ENCODE results near the gene PRLHR. TPM values are rescaled to one million over a fixed set of nuclear protein-coding genes. Genes with fewer than 3 reads are reported as not detected.

The PRLHR gene
- total and polyA plus RNA-seq, 2 donors = 0.16 to 0.48 TPM

- DNase-seq (ENCODE audit: extremely low spot score) = no peak
- H3K36me3 ChIP-seq (ENCODE audit: insufficient read depth) = no peaks in the 10 kb centered on the region
- WGBS = 95% methylated on average over 4 of the region's 4 CpGs
- H3K4me3 ChIP-seq (ENCODE audit: low read depth, low read length) = no peak overlapping the region
- no peak overlapping the region for H3K27ac ChIP-seq (ENCODE audit: low read depth)
- no peaks in the 10 kb centered on the region for H3K4me1 ChIP-seq (ENCODE audit: insufficient read depth)
These were observed 12.4 kb upstream of the PRLHR start for GRCh38 chr10:118607768-118608354.

DNA sequence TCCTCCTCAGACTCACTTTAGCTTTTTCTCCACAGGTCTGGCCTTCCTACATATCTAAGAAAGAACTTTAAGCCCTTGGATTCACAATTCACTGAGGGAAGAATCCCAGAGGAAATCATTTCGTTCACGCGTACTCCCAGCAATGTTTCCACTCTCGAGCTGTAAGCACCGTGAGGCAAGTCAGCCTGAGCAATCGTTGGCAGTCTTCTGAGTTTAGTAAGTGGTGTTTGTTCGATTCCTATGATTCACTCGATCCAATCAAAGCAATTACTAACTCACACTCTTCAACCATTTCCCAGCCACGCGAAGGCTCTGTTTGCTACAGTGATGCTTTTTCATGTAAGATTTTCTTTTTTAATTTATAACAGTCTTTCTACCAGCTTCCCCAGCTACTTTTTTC lies 10.2 kb upstream of the PRLHR start:
- 80% methylated on average over 10 of the region's 10 CpGs for WGBS
- Histone ChIP-seq H3K4me3 (ENCODE audit: low read depth, low read length) (no peak overlapping the region), H3K36me3 (ENCODE audit: insufficient read depth) (no peaks in the 10 kb centered on the region), H3K4me1 (ENCODE audit: insufficient read depth) (no peaks in the 10 kb centered on the region), H3K27ac (ENCODE audit: low read depth) (no peak overlapping the region)
- DNase-seq (ENCODE audit: extremely low spot score) = no peak

DNA sequence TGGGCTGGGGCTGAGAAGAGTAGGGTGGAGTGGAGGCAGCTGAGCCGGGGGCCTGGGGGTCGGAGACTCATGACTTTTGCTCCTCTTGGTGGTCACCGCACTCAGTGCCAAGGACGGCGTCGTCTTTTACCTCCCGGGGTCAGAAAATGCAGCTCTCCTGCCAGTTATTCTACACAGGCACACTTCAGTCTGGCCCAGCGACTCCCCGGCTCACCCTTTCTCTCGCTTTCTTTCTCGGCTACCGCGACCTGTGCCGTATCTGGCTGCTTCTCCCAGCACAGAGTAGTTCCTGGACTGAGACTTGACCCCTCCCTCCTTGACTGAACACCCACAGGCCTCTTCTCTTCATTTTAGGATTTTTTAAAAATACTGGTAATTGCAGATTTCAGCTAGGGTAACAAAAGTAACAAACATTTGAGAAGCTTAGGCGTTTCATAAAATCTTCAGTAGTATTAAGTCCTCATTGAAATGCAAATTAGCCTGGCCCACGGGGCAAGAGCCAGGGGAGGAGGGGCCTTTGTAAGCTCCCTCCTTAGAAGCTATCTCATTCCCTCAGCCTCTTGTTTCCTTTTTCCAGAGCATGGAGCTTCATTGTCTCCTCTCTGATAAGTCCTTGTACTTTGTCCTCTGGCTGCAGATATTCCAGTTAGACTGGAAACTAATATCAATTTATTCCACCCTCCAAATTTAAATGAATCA lies 1.1 kb upstream of the PRLHR start:
- 3% methylated on average over 16 of the region's 16 CpGs for WGBS
- Histone ChIP-seq H3K36me3 (ENCODE audit: insufficient read depth) (no peaks in the 10 kb centered on the region), H3K4me1 (ENCODE audit: insufficient read depth) (no peaks in the 10 kb centered on the region), H3K4me3 (ENCODE audit: low read depth, low read length) (no peak overlapping the region), H3K27ac (ENCODE audit: low read depth) (no peak overlapping the region)
- no peak for DNase-seq (ENCODE audit: extremely low spot score)

DNA sequence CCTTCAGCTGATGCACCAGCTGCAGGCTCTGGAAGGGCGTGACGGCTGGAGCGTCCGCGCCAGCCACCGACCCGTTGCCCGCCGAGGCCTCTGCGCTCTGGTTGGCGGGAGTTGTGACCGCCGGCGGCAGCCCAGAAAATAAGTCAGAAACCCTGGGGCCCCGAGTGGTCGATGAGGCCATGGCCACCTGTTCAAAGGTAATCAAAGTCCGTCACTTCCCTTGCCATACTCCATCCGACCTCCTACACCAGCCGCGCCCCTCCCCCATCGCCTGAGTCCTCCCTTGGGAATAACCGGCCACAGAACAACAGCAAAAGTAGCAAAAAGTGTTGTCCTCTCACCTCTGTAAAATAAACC lies 406 bp downstream of the PRLHR start:
- no peak for DNase-seq (ENCODE audit: extremely low spot score)
- H3K4me1 ChIP-seq (ENCODE audit: insufficient read depth) = no peaks in the 10 kb centered on the region
- WGBS = 13% methylated on average over 22 of the region's 22 CpGs
- H3K27ac ChIP-seq (ENCODE audit: low read depth) = no peak overlapping the region
- no peaks in the 10 kb centered on the region for H3K36me3 ChIP-seq (ENCODE audit: insufficient read depth)
- no peak overlapping the region for H3K4me3 ChIP-seq (ENCODE audit: low read depth, low read length)

DNA sequence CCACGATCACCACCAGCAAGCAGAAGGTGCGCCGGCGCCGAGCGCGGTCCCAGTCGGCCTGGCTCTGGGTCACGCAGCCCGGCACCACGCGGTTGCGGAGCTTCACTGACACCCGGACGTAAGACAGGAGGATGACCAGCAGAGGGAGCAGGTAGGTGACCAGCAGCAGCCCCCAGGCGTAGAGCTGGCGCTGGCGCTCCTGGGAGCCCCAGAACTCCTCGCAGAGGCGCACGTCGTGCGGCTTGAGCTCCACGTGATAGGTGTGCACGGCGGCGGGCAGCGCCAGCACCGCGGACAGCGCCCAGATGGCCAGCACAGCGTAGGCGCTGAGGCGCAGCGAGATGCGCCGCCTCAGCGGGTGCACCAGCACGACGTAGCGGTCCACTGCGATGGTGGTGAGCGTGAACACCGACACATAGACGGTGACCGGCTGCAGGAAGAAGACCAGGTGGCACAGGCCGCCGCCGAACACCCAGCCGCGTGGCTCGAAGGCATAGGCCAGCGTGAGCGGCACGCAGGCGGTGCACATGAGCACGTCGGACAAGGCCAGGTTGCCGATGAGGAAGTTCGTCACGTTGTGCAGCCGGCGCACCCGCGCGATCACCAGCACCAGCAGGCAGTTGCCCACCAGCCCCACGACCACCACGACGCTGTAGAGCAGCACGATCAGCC lies 920 bp downstream of the PRLHR start:
- H3K4me1 ChIP-seq (ENCODE audit: insufficient read depth) = no peaks in the 10 kb centered on the region
- no peak overlapping the region for H3K4me3 ChIP-seq (ENCODE audit: low read depth, low read length)
- no peak overlapping the region for H3K27ac ChIP-seq (ENCODE audit: low read depth)
- DNase-seq (ENCODE audit: extremely low spot score) = no peak
- WGBS = 8% methylated on average over 70 of the region's 70 CpGs
- no peaks in the 10 kb centered on the region for H3K36me3 ChIP-seq (ENCODE audit: insufficient read depth)

DNA sequence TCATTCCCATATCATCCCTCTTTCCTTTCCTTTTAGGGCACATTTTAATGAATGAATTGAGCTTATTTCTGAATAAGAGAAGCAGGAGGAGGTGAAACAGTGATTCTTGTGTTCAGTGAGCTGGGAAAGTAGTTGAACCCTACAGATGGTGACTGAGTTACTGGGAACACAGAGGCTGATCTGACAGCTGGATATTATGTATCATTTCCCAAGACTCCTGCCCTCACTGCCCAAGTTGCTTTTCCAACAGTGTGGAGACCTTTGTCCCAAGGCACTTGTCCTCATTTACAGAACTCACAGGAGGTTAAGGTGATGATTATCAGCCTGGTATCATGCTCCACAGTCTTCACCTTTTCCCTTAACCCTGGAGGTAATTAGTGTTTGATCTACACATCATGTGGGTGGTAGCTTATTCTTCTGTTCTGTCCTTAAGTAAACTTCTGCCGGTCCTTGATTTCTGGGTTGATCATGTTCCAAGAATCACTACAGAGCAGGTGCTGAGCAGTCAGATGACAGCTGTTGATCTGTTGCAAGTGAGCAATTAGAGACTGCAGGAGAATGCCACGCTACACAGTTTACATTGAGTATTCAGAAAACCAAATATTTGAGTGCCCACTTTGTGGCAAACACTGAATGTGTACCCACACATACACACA lies 2.6 kb downstream of the PRLHR start:
- Histone ChIP-seq H3K4me1 (ENCODE audit: insufficient read depth) (no peaks in the 10 kb centered on the region), H3K4me3 (ENCODE audit: low read depth, low read length) (no peak overlapping the region), H3K36me3 (ENCODE audit: insufficient read depth) (no peaks in the 10 kb centered on the region), H3K27ac (ENCODE audit: low read depth) (no peak overlapping the region)
- no peak for DNase-seq (ENCODE audit: extremely low spot score)
- WGBS = 67% methylated on average over 2 of the region's 2 CpGs

DNA sequence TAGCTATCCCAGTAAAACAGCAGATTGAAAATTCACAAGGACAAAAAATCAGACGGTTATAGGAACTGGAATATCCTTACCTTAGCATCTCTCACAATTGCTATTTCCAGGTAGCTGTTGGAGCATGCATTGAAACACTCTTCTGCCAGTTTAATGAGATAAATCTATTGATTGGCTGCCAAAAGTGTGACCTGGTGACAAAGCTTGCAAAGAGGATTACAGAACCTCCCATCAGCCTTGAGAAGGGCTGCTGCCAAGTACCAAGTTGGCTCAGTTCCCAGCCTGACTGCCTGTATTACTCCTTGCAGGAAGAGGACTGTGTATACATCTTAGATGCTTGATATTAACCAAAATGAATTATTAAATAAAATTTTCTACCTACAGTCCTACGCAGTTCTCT lies 5.1 kb downstream of the PRLHR start:
- Histone ChIP-seq H3K4me3 (ENCODE audit: low read depth, low read length) (no peak overlapping the region), H3K36me3 (ENCODE audit: insufficient read depth) (no peaks in the 10 kb centered on the region), H3K27ac (ENCODE audit: low read depth) (no peak overlapping the region), H3K4me1 (ENCODE audit: insufficient read depth) (no peaks in the 10 kb centered on the region)
- WGBS = 38% methylated on average over 2 of the region's 2 CpGs
- no peak for DNase-seq (ENCODE audit: extremely low spot score)

- Histone ChIP-seq H3K4me3 (ENCODE audit: low read depth, low read length) (no peak overlapping the region), H3K36me3 (ENCODE audit: insufficient read depth) (no peaks in the 10 kb centered on the region), H3K27ac (ENCODE audit: low read depth) (no peak overlapping the region), H3K4me1 (ENCODE audit: insufficient read depth) (no peaks in the 10 kb centered on the region)
- no peak for DNase-seq (ENCODE audit: extremely low spot score)
- 77% methylated on average over 16 of the region's 16 CpGs for WGBS
These were observed 7.4 kb downstream of the PRLHR start for GRCh38 chr10:118587881-118588651.

DNA sequence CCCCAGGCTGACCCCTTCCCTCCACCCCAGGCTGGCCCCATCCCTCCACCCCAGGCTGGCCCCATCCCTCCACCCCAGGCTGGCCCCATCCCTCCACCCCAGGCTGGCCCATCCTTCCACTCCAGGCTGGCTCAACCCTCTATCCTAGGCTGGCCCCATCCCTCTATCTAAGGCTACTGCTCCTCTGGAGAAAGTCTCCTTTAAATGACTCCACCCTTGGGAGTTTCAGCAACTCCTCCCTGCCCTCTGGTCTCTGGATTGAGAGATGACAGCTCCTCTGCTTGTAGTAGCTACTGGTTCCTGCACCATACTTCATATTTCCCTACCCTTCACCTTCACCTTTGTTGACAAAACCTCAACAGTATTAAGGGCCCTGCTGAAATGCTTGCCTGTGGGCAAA lies 8.5 kb downstream of the PRLHR start:
- no peaks in the 10 kb centered on the region for H3K4me1 ChIP-seq (ENCODE audit: insufficient read depth)
- DNase-seq (ENCODE audit: extremely low spot score) = no peak
- no peak overlapping the region for H3K27ac ChIP-seq (ENCODE audit: low read depth)
- no peaks in the 10 kb centered on the region for H3K36me3 ChIP-seq (ENCODE audit: insufficient read depth)
- H3K4me3 ChIP-seq (ENCODE audit: low read depth, low read length) = no peak overlapping the region

DNA sequence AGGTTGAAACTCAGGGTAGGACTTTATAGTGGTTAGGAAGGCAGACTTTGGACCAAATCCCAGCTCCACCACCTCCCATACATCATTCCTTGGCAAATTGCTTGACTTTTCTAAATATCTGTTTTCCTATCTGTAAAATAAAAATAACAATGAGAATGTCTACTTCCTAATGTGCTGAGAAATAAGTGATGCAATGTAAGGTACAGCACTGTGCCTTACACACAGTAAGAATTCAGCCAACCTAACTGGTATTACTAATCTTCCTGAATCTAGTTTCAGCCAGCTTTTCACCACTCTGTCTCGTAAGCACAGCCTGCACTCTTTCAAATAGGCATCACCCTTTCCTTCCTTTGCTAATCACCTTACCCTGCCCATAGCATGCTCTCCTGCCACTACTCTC lies 9.7 kb downstream of the PRLHR start:
- H3K4me1 ChIP-seq (ENCODE audit: insufficient read depth) = no peaks in the 10 kb centered on the region
- 67% methylated on average over 1 of the region's 1 CpG for WGBS
- H3K27ac ChIP-seq (ENCODE audit: low read depth) = no peak overlapping the region
- no peaks in the 10 kb centered on the region for H3K36me3 ChIP-seq (ENCODE audit: insufficient read depth)
- H3K4me3 ChIP-seq (ENCODE audit: low read depth, low read length) = no peak overlapping the region
- no peak for DNase-seq (ENCODE audit: extremely low spot score)

GRCh38 chr10:118585234-118585633 lies 10.2 kb downstream of the PRLHR start:
- 90% methylated on average over 5 of the region's 5 CpGs for WGBS
- Histone ChIP-seq H3K27ac (ENCODE audit: low read depth) (no peak overlapping the region), H3K4me1 (ENCODE audit: insufficient read depth) (no peaks in the 10 kb centered on the region), H3K4me3 (ENCODE audit: low read depth, low read length) (no peak overlapping the region), H3K36me3 (ENCODE audit: insufficient read depth) (no peaks in the 10 kb centered on the region)
- no peak for DNase-seq (ENCODE audit: extremely low spot score)

DNA sequence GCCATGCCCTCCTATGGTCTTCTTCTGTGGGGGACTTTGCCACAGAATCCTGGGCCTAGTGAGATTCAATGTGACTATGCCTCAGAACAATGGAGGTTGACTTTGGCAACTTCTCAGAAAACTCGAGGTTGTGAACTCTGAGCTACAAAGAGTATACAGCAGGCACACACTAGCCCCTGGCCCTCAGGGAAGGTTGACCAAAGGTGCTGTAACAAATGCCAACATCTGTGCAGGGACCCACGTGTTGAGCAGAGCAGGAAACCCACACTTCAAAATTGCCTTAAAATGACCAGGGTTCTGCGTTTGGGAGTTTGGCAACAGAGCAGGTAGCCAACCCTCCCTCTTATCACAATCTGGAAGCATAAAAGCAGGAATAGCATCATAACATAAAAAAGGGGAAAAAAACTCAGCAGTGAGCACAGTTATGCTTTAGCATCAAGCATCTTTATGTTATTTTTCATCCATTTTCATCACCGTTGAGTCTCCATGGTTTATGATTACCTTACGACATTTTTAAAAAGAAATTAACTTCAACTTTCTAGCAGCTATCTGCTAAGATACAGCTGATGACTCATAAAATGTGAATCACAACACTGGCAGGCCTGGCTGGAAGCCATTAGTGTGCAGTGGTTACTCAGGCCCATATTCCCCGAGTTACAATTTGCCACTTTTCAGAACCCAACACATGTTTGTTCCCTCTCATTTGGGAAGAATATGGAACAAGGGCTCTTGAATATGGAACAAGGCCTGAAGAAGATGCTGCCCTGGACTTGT lies 11.1 kb downstream of the PRLHR start:
- Histone ChIP-seq H3K36me3 (ENCODE audit: insufficient read depth) (no peaks in the 10 kb centered on the region), H3K4me3 (ENCODE audit: low read depth, low read length) (no peak overlapping the region), H3K4me1 (ENCODE audit: insufficient read depth) (no peaks in the 10 kb centered on the region), H3K27ac (ENCODE audit: low read depth) (no peak overlapping the region)
- WGBS = 61% methylated on average over 6 of the region's 6 CpGs
- DNase-seq (ENCODE audit: extremely low spot score) = no peak

- Histone ChIP-seq H3K4me1 (ENCODE audit: insufficient read depth) (no peaks in the 10 kb centered on the region), H3K36me3 (ENCODE audit: insufficient read depth) (no peaks in the 10 kb centered on the region), H3K4me3 (ENCODE audit: low read depth, low read length) (no peak overlapping the region), H3K27ac (ENCODE audit: low read depth) (no peak overlapping the region)
- 93% methylated on average over 5 of the region's 5 CpGs for WGBS
- no peak for DNase-seq (ENCODE audit: extremely low spot score)
These were observed 11.8 kb downstream of the PRLHR start for GRCh38 chr10:118583611-118584010.

Data from urinary bladder (tissue), 4 donors.